ENCODE measurements around the gene RBM20.

GRCh38 chr10:110862961-110863360 lies 218.8 kb downstream of the RBM20 start:
- no peak for TF ChIP-seq JUN (CRISPR knock-in tag; IDR thresholded peaks at IDR 0.05)
- no peak for TF ChIP-seq NAIF1 (CRISPR knock-in tag; IDR thresholded peaks at IDR 0.05; ENCODE audit: borderline replicate concordance)
- TF ChIP-seq BRCA1 (CRISPR knock-in tag; IDR thresholded peaks at IDR 0.05), result no peak
- no peak for TF ChIP-seq ZSCAN29 (CRISPR knock-in tag; conservative IDR thresholded peaks at IDR 0.05)
- TF ChIP-seq POLR2A (IDR thresholded peaks at IDR 0.05; ENCODE audit: insufficient read depth in 1 of 2, low read depth in 2 of 2, low read length in 2 of 2), result no peak
- TF ChIP-seq GABPA (IDR thresholded peaks at IDR 0.05; ENCODE audit: low read depth, low read length), result no peak
- TF ChIP-seq GABPA (CRISPR knock-in tag; IDR thresholded peaks at IDR 0.05; ENCODE audit: low read depth), result no peak
